ENCODE results near the gene AGBL4.
"Not testable (repeated sequence)": the region's sequence is repeated elsewhere in the genome, so short reads cannot be mapped to it uniquely, and the experiment has no call there.

Gene AGBL4

DNA sequence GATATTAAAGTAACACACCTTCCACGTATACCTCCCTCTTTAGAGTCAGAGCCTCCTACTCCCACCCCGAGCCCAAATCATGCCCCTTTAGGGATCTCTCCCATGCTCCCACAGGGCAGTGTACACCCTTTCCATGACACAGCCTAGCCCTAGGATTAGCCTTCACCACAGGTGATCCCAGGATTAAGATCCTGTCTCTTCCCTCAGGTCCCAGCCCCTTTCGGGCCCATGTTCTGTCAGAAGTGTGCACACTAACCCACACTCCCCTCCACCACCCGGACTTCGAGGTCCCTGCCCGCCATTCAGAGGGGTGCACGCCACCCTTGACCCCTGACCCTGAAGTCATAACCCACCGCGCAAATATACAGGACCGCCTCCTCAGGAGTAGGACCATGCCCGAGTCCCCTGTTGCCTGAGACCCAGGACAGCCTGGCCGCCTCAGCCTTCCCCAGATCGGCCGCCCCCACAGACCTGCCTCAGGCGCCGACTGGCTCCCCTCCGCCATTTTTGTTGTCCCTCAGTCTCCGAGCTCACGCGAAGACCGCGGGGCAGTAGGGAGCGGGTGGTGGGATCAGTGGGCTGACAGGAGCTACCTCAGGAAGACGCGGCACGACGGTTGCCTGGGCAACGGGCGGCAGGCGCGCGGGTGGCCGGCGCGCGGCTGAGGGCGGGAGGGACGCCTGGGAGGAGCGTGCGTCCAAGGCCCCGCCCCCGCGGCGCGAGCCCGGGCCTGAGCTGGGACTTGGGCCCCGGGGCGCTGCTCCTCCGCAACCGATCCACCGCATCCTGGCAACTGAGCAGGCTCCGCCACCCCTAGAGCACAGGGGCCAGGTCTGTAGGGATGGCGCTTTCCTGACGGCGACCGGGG is at the start of gene AGBL4:
Gene AGBL4, minus strand, starts transcription at position 663 of the 868 bp plus-strand sequence.
- no peak for DNase-seq

DNA sequence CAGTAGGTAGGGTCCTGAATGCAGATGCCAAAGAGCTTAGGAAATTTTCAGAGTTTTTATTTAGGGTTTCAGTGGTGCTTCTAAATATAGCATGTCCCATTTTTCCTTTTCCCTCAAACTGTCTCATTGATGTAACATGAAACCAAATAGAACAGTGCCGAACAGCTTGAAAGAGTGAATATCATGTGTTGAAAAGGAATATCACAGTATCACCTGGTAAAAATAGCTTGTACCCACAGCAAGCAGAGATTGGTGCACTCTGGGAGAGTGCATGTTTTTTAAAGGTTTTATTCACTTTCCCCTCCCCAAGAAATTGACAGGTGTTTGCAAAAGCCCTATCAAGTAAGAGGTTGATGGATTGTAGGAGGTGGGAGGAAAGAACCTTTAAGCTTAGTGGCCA is 43.1 kb upstream of the AGBL4 start:
- DNase-seq, result no peak

DNA sequence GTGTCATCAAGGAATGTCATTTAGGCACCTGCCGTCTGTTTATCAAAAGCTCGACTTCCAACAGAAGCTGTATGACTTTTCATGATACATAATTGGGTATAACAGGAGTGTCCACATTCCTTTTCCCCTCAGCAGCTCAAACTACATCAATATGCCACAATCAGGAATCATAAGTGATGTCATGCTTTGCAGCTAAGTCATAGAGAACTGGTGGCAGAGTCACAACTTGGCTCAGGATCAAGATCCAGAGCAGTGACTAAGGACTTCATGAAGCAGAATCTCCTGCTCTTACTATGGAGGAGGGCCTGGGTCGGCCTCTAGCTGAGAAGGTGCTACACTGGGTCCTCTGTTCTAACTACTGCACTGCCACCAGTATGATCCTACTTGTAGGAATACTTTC is 36.5 kb upstream of the AGBL4 start:
- no peak for DNase-seq

DNA sequence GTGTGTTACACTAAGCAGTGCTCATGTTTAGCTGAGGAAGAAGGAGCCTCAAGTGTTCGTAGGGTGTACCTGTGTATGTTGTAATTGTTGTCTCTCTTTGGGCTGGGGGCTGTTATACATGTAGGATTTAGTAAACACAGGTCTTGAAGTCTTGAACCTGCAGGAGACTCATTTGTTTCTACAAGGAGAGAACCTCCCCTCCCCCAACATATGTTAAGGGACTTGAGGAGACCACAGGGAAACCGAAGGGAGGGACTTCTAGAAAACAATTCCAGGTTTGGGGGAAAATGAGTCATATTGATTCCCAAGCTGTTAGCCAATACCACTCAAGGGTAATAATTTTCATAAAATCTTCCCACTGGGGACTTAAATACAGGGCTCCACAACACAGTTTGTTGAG is 25.0 kb upstream of the AGBL4 start:
- DNase-seq, result no peak

DNA sequence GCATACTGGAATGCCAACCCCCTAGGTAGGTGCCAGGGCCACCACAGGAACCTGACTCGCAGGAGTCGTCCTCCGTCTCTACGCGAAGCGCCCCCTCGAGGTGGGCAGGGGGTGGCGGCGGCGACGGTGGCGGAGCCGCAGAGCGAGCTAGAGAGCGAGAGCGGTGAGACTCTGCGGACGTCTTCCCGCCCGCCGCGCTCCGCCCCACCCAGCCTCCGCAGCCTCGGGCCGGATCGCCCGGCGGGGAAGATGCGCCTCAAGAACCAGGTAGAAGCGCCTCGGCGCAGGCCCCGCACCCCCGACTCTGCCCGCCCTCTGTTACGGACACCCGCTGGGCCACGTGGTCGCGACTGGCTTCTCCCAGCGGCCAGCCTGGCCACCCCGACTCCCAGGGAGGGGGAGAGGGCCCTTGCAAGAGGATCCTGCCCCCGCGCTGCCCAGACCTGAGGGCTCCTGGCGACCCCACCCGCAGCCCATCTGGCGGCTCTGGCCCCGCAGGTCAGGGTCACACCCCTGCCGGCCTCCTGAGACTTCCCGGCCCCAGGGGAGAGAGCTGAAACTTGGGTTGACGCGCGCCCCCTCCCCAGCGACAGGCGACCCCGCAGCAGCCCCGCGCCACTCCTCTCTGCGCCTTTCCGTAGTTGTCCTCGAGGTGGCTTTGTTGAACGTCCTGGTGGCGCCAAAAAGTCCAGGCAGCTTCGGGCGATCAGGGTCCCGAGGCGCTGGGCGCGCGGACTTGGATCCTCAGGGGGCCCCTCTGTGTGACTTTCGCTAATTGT is 24.4 kb upstream of the AGBL4 start:
- no peak for DNase-seq

DNA sequence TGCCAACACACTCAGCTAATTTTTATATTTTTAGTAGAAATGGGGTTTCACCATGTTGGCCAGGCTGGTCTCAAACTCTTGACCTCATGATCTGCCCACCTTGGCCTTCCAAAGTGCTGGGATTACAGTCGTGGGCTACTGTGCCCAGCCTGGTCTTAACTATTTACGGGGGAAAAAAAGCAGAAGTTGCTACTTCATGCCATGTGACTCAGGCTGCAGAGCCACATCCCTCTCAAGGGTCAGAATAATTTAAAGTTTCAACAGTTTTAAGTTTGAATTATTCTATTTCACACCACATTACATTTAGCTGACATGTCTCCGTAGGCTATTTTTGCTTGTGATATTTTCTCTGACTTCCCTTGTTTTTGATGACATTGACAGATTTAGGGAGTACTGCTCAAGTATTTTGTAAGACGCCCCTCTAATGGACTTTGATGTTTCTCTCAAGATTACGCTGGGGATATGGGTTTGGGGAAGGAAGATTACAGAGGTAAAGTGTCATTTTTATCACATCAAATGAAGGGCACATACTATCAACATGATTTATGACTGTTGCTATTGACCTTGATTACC is 14.6 kb upstream of the AGBL4 start:
- no peak for DNase-seq

DNA sequence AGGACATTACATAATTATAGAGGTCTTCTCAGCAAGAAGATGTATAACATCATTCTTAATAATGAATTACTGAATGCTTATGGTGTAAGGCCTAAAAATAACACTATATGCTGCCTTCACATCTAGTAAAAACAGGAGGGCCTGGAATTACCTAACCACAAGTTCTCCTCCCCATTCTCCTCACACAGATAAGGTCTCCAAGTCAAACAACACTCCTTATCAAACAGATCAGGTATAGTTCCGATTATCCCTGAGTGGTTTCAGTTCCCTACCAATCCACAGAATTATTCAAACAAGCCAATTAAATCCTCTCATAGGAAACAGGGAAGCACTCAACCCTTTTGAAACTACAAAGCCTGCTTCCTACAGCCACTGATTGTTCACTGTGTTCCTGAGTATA is 4.0 kb upstream of the AGBL4 start:
- DNase-seq, result no peak

DNA sequence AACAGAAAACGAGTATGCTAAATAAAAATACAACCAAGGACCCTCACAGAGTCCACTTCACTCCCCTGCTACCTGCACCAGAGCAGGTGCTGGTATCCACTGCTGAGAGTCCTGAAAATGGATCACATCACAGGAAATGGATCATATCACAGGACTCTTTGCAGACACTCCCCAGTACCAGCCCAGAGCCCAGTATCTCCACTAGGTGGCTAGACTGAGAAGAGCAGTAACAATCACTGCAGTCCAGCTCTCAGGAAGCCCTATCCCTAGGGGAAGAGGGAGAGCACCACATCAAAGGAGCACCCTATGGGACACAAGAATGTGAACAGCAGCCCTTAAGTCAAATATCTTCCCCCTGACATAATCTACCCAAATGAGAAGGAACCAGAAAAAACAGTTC is 28.0 kb downstream of the AGBL4 start:
- no peak for DNase-seq

DNA sequence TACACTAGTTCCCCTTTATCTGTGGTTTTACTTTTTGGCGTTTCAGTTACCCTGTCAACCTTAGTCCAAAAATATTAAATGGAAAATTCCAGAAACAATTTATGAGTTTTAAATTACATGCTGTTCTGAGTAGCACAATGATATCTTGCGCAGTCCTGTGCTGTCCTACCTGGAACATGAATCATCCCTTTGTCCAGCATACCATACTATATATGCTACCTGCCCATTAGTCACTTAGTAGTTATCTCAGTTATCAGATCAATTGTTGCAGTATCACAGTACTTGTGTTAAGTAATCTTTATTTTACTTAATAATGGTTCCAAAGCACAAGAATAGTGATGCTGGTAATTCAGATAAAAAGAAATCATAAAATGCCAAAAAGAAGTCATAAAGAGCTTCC is 52.7 kb downstream of the AGBL4 start:
- DNase-seq, result no peak

DNA sequence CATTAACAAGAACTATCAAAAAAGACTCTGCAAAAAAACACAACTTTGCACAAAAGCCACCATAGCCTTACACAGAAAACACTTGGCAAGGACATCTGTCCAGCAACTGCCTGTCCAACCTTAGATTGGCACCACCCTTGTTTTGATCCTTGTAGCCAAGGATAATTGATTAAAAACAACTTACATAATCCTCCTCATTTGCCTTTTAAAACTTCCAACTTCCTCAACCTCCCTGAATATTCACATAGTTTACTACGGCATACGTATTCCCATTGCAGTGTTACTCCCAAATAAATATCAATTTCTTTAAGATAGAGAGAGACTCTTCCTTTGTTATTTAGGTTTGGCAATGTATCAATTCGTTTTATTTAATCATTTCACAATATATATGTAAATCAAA is 72.4 kb downstream of the AGBL4 start:
- DNase-seq, result no peak

DNA sequence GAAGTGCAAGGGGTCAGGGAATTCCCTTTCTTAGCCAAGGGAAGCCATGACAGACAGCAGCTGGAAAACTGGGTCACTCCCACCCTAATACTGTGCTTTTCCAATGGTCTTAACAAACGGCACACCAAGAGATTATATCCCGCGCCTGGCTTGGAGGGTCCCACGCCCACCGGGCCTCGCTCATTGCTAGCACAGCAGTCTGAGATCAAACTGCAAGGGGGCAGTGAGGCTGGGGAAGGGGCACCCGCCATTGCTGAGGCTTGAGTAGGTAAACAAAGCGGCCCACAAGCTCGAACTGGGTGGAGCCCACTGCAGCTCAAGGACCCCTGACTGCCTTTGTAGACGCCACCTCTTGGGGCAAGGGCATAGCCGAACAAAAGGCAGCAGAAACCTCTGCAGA is 108.5 kb downstream of the AGBL4 start:
- not testable (repeated sequence) for DNase-seq

DNA sequence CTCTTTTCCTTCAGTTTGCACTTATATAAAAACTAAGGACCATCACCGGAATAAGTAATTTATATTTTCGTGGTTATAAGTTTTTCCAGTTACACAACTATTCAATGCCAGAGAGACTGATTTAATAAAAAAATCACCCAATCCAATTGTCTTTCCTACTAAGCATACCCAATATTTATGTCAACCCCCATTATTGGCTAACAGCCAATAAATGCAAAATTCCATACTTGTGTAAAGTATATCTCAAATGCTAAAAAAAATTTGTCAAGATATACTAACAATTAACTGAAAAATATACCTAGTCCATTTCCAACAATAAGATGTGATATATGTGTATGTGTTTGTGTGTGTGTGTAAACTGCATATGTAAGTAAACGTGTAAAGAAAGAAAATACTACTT is 117.4 kb downstream of the AGBL4 start:
- DNase-seq, result no peak

DNA sequence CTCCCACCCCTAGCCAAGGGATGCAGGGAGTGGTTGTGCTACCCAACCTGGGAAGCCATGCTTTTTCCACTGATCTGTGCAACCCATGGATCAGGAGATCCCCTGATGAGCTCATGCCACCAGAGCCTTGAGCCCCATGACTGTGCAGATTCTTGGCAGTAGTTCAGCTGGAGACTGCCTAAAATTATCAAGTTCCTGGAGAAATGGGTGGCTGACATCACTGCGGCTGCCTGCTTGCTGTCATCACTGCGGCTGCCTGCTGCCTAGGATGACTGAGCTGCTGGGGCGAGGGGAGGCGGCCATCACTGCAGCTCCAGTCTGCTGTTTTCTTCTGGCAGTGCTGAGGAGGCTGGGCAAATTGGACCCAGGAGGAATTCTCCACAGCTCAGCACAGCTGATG is 159.2 kb downstream of the AGBL4 start:
- DNase-seq, result no peak

DNA sequence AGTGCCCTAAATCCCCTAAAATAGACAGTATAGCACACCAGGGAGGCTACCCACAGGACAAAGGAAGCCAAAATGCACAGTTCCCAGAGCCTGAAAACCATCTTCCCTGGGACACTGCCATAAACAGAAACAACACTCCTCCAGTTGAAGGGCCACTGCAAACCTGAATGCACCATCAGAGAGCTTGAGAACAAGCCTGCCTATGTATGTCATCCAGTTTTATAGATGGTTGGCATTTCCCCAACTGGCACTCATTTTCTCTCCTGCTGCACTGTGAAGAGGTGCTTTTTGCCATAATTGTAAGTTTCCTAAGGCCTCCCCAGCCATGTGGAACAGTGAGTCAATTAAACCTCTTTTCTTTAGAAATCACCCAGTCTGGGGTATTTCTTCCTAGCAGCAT is 169.0 kb downstream of the AGBL4 start:
- no peak for DNase-seq

DNA sequence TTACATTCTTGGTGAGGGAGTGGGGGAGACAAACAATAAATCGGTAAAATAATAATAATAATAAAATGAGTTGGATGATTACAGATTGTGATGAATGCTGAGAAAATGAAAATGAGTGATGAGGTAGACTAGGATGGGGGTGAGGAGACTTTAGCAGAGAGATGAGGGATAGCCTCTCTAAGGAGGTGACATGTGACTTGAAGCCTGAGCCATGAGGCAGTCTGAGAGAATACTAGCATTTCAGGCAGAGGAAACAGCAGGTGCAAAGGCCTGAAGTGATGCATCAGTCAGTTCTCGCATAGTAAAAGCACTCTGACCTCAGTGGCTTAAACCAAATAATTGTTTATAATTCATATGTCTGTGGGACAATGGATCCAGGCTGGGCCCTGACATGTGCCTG is 181.2 kb downstream of the AGBL4 start:
- DNase-seq, result no peak

DNA sequence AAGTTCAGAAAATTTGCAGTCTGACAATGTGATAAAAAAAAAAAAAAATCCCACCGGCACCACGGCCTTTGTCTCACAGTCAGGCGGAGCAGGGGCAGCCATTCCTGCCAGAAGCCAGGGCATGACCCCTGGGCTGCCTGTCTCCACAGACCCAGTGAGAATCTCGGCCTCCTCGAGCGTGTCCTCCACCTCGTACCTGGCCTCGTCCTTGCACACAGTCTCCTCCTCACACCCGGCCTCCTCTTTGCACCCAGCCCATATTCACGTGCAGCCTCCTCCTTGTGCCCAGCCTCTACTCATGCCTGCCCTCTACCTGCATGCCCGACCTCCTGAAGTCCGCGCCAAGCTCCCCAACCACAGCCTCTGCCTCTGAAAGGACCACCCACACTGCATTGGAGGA is 182.0 kb downstream of the AGBL4 start:
- DNase-seq, result no peak

DNA sequence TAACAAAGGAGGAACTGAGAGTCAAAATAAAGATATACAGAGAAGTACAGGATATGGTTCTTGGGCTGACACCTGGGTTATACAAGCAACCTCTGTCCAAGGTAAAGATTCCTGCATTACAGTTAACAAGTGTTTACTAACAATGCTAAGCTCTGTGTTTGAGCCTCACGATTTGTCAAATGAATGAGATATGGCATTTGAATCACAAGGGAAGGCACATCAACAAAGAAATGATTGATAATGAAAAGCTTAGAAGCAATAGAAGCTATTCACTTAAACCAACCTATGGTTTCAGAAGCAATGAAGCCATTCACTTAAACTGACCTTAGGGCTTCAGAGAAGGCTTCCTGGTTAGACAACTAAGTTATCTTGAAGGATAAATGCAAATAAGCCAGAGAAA is 199.5 kb downstream of the AGBL4 start:
- DNase-seq, result no peak

DNA sequence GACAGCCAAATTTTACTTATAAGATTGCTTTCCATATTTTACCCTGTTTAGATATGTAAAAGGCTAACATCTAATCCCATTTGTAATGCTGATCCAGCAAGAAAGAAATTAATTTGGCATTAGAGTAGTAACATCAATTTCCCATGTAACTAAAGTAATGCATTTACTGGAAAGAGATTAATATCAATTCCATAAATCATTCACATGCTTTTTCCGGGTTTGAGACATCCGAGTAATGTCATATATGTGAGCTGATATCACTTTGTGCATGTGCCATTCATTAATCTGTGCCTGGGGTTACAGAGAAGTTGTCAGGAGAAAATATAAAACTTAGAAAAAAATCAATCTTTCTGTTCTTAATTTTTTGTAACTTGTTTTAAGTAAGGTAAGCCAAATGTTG is 206.1 kb downstream of the AGBL4 start:
- no peak for DNase-seq

DNA sequence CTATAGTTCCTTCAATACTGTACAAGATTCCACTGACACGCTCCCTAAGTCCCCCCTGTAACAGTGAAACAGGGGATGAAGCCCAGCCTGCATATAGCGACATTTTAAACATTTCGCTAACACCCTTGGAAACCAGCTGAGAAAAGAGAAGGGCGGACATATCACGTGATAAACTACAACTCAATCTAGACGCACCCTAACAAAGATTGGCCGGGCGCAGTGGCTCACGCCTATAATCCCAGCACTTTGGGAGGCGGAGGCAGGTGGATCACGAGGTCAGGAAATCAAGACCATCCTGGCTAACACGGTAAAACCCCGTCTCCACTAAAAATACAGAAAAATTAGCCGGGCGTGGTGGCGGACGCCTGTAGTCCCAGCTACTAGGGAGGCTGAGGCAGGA is 236.7 kb downstream of the AGBL4 start:
- DNase-seq, result not testable (repeated sequence)

DNA sequence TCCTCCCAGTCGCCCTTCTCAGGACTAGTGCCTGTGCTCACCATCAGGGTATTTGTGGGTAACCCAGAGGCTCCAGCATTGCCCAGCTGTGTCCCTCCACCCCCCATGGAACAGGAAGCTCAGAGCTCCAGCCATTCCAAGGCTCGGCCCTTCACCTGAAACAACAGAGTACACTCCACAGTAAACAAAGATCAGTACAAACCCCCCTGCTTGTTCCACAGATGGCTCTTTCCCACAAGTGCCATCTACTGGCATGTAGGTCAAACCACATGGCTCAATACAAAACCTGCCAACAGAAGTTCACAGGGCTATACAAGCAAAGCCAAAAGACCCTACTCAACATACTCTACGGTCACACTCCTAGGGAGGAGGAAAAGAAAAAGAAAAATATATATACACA is 258.7 kb downstream of the AGBL4 start:
- no peak for DNase-seq

DNA sequence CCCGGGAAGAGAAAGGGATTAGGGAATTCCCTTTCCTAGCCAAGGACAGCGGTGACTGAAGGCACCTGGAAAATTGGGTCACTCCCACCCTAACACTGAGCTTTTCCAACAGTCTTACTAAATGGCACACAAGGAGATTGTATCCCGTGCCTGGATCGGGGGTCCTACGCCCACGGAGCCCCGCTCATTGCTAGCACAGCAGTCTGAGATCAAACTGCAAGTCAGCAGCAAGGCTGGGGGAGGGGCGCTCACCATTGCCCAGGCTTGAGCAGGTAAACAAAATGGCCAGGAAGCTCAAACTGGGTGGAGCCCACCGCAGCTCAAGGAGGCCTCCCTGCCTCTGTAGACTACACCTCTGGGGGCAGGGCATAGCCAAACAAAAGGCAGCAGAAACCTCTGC is 285.6 kb downstream of the AGBL4 start:
- not testable (repeated sequence) for DNase-seq

DNA sequence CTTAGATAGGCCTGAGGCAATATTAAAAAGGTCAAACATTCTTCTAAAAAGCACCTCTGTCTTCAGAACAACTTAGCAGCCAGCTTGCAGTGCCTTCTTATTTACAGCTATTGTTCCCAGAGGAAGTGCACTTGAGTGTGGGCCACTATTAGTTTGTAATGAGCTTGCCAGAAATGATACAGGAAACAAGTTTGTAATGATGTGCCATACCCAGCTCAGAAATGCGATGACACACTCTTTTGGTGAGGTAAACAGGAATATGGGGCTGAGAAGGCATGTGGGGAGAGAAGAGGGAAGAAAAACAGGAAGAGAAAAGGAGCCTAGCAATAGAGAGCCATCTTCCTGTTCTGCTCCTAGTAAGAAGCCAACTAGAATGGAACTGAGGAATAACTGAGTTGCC is 295.4 kb downstream of the AGBL4 start:
- DNase-seq, result no peak

DNA sequence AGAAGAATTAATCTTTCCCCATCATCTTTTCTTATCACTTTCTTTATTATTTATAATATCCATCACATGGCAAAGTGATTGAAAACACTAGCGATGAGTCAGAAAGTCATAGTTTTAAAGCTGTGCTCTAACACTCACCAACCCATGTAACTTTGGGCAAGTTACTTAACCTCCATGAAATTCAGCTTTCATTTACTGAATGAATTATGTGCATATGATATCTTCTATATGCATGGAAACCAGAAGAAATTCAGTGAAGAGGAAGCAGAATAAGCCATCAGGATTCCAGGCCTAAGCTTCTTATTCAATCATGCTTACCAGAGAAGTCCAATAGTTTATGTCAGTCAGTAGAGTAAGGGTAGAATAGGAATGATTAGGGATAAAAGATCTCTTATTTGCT is 300.1 kb downstream of the AGBL4 start:
- no peak for DNase-seq

DNA sequence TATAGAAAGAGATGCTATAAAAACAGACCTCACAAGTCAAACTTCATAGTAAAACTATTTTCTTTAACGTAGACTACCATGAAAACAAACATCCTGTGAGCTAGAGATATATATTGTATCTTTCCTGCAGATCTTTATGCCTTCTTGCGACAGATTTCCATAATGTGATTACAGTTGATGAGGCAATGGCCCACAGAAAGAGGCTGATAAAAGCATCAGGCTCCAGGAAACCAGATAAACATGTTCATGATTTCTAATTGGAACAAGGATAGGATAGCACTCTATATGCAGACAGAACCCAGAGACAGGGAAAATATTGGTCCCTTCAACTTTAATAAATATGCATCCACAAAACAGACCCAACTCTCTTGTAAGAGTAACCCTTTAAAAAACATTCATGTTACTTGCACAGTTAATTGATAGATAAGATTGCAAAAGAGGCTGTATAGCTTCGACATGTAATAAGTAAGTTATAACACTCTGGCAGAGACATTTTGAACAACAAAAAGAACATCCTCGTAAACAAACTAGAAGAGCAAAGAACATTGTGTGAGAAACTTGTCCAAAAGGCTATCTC is 329.4 kb downstream of the AGBL4 start:
- no peak for DNase-seq

Measured in stimulated activated CD4-positive, alpha-beta T cell treated with anti-CD3 and anti-CD28 coated beads, Interleukin-4, amount 100 ng/mL, for 4 hours (primary cell).